ENCODE data around the gene STAG1.
"Not testable (repeated sequence)": the region's sequence is repeated elsewhere in the genome, so short reads cannot be mapped to it uniquely, and the experiment has no call there.

STAG1 gene

DNA sequence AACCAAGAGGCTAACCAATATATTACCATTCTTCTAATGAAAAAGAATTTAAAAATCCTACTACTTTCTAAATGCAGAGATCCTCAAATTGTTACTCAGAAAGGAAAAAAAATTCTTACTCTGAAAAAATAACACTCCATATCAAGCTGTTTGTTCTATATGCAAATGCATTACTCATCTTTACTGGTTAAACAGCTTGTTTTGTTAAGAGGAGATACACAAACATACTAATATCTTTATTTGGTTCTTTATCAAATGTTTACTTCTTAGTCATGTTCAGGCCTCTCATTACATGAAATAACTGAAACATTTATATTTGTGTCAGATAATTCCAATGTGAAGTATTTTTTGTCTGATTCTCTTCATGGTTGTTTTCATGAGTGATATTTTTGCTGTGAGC is 355.3 kb downstream of the STAG1 start:
- no peak for DNase-seq (ENCODE audit: low spot score)

DNA sequence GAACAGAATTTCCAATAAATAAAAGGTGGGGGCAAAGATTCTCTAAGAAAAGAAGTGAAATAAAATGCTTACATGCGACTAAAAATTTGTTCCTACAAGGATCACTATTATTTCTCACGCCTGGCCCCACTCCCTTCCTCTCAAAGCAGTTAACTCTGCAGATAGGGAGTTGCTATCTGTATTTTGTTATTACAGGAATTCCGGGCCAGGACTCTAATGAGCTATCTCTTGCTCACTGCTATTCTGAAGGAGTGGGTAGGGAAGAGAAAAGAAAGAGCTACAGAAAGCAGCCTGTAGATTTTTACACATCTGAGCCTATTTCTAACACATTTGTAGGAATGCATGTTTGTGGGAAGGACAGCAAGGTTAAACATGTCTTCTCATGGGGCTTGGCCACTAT is 361.6 kb downstream of the STAG1 start:
- no peak for DNase-seq (ENCODE audit: low spot score)

DNA sequence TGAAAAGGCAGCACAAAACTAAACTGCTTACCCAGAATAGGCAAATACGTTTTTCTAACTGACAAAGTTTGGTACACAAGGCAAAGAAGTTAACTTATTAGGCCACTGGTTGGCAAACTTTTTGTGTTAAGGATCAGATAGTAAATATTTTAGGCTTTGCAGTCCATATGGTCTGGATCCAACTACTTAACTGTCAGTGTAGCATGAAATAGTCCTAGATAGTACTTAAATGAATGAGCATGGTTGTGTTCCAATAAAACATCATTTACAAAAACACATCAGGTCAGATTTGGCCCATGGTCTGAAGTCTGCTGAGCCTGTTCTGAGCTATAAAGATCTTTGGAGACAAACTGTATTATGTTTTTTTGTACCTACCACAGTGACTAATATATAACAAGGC is 365.1 kb downstream of the STAG1 start:
- no peak for DNase-seq (ENCODE audit: low spot score)

DNA sequence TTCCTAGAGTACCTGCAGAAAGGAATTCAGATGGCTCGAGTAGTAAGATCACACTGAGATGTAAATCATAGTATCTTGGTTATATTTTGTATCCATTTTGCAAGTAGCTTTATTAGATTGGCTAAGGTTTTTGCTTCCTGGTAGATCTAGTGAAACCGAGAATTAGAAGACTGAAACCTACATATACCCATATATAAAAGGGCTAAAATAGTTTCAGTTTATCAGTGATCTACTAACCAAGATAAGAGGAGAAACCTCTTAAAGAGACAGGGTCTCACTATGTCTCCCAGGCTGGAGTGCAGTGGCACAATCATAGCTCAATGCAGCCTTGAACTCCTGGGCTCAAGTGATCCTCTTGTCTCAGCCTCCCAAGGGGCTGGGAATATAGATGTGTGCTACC is 366.7 kb downstream of the STAG1 start:
- no peak for DNase-seq (ENCODE audit: low spot score)

DNA sequence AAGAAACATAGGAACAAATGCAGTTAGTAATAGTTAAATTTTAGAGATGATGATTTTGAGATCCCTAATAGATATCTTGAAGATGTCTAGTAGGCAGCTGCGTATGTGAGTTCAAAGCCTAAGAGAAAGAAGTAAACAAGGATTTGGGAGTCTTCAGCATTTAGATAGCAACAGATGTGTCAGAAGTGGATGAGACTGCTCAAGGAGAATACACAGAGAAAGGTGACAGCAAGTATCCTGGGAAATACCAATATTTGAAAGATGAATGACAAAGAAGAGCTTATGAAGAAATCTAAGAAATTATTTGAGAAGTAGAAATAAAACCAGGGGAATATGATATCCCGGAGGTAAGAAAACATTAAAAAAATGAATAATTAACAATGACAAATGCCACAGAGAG is 371.1 kb downstream of the STAG1 start:
- no peak for DNase-seq (ENCODE audit: low spot score)

DNA sequence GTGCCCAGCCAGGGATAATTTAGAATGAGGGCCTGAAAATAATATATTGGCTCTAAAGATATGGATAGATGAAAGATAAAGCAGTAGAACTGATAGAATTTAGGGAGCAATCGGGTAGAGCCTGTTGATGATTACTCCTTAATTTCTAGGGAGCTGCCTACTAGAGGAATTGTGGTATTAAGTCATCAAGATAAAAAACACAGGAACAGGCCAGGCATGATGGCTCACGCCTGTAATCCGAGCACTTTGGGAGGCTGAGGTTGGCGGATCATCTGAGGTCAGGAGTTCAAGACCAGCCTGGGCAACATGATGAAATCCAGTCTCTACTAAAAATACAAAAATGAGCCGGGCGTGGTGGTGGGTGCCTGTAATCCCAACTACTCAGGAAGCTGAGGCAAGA is 371.6 kb downstream of the STAG1 start:
- no peak for DNase-seq (ENCODE audit: low spot score)

DNA sequence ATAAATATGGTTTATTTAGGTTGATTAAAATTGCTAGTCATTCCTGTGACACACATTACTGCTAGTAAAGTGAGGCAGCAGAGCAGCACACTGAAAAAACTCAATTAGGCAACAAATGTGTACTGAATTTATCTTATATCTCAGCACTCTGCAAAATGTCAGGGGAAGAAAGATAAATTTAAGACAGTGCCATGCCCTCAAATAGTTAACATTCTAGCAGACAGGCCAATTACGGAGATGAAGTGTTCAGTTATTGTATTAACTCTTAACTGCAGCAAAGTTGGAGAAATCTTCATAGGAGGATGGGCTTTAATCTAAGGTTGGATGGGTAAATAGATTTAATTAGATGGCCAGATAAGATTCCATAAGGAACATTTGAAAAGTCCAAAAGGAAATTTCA is 374.2 kb downstream of the STAG1 start:
- DNase-seq (ENCODE audit: low spot score), result no peak

DNA sequence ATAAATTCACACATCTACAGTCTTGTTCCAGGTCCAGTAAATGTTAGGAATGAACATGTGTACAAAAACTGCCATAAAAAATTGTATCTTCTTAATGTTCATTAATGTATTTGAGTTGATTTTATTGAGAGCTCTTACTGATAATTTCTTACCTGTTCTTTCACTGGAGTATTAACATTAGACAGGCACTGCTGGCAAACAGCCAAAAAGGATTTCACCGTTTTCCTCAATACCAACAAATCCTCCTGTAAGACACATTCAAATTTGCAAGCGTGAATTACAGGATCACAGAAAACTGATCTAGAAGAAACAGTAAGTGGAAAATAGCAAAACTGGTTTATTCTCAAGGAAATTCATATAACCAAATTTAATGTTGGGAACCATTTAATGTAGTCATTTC is 374.7 kb downstream of the STAG1 start:
- DNase-seq (ENCODE audit: low spot score), result no peak

DNA sequence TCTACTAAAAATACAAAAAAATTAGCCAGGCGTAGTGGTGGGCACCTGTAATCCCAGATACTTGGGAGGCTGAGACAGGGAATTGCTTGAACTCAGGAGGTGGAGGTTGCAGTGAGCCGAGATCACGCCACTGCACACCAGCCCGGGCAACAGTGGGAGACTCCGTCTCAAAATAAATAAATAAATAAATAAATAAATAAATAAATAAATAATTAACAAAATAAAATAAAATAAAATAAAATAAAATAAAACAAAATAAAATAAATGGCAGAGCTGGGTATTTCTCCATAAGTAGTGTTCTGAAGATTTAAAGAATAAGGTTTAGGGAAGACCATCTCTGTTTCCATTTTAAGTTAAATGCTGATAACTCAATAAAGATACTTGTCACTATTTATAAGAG is 376.4 kb downstream of the STAG1 start:
- DNase-seq (ENCODE audit: low spot score), result not testable (repeated sequence)

DNA sequence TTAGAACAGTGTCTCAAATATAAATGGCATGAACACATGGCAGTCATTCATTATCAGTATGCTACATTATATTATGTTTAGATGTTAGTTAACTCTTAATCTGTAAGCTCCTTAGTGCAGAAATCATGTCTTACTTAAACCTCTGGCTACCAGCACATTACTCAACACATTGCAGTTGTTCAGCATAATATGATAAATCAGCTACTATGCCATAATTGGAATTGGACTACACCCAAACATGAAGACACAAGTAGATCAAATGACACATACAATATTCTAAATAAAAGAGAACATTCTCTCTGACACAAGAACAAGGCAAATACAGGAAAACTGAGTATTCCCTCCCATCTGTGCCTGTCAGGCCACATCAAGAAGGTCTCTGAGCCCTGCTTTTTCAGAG is 385.9 kb downstream of the STAG1 start:
- no peak for DNase-seq (ENCODE audit: low spot score)

DNA sequence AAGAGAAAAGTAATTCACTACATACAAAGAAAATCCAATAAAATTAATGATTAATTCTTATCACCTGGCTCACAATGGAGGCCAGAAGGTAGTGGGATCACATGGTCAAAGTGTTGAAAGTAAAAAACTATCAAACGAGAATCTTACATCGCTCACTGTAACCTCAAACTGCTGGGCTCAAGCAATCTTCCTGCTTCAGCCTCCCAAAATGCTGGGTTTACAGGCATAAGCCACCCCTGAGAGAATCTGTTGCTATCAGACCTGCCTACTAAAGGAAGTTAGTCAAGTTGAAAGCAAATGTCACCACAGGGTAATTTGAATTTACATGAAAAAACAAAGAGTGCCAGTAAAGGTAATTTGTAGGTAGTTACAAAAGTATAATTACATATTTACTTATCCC is 398.7 kb downstream of the STAG1 start:
- no peak for DNase-seq (ENCODE audit: low spot score)

DNA sequence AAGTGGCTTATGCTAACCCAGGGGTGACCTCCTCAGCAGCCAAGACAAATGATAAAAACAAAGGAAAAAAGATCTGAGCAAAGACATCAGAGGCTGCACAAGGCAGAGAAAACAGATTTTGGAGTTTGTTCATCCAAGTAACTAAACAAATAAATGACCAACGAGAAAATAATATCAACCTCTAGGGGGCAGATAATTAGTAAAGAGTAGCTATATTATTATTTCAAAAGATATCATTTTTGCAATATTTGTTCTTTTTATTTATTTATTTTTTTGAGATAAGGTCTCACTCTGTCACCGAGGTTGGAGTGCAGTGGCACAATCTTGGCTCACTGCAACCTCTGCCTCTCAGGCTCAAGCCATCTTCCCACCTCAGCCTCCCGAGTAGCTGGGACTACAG is 400.3 kb downstream of the STAG1 start:
- no peak for DNase-seq (ENCODE audit: low spot score)

DNA sequence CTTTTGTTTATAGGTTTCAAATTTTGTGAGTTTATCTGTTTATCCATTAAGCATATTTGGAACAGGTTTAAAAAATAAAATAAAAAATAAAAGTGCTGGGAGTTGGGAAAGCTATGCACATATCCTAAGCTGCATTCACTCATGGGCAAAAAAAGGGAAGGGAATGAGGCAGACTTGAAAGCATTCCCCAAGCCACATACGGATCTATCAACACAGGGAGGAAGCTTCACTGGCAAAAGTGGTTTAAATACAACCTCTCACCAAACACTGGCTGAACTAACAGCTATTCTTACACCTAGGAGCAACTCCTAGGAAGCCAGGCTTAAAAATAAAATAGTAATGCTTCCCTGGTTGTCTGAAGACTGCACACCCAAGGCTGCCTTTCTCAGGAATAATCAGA is 400.8 kb downstream of the STAG1 start:
- DNase-seq (ENCODE audit: low spot score), result no peak

DNA sequence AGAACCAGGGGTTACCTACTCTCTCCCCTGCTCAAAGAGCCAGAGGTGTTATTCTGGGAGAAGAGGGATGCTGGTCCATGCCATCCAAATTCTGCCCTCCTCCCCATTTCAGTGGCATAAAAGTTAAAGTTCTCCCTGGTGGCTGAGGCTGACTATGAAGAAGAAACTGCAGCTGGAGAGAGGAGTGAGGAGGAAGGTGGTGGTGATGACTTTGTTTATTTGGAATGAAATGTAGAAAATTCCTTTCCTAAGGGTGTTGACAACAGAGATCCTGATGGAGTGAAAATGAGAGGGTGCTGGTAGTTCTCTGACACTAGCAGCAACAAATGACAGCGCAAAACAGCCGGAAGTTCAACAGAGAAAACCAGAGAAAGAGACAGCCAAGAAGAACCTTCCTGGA is 401.6 kb downstream of the STAG1 start:
- DNase-seq (ENCODE audit: low spot score), result no peak

DNA sequence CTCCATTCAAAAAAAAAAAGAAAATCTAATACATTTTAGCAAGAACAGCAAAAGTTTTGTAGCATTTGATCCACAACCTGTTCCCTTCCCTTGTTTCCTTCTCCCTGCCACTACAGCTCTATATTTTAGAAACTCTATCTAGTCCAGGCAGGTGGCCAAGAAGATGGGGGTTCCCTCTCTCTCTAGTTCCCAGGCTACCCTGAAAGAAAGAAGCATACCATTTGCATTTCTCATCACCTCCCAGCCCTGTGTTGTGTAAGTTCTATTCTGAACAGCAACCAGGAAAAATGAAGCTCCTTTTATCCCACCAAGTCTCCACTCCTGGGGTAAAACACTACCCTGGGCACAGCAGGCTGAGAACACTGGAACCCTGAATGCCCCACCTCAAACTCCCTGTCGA is 402.0 kb downstream of the STAG1 start:
- no peak for DNase-seq (ENCODE audit: low spot score)

DNA sequence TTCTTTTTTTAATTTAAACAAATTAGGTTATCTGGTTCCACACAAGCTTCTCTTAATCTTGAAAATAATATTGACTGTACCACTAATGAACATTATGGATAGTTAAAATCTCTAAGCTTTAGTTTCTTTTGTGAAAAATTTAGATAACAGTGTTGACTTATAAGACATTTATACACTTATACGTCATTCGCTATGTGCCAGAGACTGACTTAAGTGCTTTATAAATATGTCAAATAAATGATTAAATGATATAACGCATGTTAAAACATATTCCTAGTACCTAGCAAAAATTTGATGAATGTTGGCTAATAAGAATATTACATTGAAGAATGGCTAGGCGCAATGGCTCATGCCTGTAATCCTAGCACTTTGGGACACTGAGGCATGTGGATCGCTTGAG is 405.7 kb downstream of the STAG1 start:
- DNase-seq (ENCODE audit: low spot score), result no peak

DNA sequence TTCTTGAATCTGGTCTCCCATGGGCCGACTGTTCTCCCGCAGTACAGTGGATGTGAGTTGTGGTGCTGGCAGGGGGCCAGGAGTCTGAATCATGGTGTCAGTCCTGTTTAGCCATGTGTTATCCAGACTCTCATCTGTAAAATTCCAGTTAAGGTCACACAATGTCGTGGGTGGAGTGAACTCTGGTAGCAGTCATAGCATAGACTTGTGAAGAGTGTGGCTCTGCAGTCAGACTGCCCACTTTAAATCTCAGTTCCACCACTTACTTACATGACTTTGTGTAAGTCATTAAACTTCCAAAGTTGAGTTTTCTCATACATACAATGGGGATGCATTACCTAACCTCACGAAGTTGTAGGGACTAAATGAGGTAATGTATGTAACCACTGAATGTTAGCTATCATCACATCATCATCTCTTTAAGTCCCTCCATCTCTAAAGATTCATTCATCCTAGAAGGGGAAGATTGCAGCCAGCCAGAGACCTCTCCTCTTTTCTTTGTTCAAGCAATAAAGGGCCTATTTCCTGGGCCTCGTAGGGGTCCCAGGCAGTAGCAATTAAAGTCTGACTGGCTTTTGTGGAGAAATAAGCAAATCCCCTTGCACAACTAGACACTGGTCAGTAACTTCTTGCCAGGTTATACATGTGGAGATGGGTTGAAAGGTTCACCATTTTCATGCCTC is 408.2 kb downstream of the STAG1 start:
- peak; percentile 67 for DNase-seq (ENCODE audit: low spot score)

DNA sequence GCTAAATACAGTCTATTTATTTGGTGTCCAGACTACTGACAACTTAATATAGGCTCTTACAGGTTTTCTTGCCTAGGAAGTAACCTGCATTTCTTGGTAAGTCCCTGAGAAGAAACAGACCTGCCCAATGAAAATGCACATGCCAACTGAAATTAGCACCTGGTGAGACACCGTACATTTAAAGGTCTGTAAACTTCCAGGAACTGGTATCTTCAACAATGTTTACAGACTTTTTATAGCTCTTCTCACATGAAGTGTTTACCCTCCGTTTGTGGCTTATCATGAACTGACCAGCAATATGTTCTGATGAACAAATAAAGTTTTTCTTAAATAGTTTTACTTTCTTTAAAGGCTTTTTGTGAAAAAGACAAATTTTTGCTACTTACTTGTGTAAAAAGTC is 408.7 kb downstream of the STAG1 start:
- peak; percentile 43 for DNase-seq (ENCODE audit: low spot score)

DNA sequence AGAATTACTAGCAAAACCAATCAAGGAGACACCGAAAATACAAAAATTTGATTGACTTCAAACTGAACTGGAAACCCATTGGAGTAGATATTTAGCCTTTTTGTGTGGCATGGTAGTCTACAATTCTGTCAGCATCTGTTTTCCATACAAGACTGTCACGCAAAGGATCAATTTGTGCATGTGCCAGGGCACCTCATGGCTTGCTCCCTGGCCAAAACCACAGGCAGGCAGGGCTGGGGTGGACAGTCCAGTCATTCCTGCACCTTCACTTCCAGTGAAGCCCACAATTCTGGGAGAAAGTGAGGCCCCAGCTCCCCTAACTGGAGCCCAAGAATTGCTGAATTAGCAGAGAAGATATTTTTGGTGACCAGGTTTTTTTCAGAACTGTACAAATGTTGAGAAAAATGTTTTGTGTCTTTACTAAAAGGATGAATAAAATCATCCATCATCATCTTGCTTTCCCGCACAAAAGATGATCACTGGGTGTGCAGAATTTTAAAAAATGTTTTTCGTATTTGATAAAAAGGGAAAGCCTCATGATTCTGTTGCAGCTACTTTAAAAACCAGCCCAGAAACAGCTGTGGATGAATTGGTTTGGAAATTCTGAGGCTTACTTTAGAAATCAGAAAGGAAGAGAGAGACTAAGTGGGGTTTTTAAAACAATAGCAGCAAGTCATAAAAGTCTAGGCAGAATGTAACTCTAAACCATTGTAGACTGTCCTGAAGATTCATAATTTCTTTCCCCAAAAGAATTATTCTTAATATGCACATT is 415.7 kb downstream of the STAG1 start:
- DNase-seq (ENCODE audit: low spot score), result no peak

DNA sequence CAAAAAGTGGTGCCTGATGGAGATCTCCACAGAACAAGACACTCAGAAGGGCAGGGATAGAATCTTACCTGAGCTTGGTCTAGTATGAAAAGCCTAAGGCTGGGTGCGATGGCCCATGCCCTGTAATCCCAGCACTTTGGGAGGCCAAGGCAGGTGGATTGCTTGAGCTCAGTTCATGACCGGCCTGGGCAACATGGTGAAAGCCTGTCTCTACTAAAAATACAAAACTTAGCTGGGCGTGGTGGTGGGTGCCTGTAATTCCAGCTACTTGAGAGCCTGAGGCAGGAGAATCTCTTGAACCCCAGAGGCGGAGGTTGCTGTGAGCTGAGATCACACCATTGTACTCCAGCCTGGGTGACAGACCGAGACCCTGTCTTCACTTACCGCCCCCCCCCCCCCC is 417.5 kb downstream of the STAG1 start:
- not testable (repeated sequence) for DNase-seq (ENCODE audit: low spot score)

DNA sequence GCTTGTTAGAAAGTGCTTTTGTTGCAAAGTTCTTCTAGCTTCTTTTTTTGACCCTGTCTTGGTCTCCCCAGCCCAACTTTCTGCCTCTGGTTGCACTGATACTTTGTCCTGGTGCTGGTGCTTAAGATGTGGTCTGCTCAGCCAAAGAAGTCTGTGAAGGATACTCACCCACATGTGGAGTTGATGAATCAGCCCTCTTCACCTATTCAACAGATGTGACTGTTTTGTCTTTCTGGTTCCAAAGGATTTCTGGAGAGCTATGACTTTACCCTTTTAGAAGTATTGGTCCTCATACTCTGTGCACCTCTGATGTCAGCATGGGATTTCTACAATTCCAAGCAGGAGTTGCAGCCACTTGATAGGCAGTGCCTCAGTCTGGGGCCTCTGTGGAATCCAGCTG is 418.0 kb downstream of the STAG1 start:
- no peak for DNase-seq (ENCODE audit: low spot score)

DNA sequence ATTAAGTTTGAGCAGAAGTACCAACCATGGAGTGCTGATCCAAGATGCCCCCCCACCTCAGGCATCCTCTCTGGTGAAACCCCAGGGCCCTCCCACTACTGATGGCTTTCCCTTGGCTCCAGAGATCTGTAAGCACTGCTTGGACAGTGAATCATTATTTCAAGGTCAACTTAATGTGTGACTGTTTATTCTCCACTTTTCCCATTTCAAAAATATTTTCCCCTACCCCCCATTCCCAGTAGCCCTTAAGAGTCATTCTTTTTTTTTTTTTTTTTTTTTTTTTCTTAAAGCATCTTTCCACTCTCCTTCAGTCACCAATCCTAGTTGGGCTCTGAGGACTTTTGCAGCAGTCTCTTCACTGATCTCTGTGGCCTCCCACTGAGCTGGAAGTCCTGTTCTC is 419.4 kb downstream of the STAG1 start:
- no peak for DNase-seq (ENCODE audit: low spot score)

DNA sequence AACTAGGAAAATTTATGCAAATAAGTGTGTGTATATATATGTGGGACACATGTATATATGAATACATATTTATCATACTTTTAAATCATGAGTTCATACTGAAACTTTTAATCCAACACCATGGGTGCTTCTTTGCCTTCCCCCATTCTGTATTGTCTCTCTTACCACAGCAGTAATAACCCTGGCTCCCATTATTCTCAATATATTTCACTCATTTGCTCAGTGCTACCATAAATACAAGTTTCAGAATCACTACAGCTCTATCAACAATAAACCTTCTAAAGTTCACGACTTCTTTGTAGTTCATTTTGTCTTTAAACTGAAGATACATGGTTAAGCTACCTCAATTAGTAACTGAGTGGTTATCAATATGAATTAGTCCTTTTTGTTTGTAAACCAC is 419.9 kb downstream of the STAG1 start:
- no peak for DNase-seq (ENCODE audit: low spot score)

DNA sequence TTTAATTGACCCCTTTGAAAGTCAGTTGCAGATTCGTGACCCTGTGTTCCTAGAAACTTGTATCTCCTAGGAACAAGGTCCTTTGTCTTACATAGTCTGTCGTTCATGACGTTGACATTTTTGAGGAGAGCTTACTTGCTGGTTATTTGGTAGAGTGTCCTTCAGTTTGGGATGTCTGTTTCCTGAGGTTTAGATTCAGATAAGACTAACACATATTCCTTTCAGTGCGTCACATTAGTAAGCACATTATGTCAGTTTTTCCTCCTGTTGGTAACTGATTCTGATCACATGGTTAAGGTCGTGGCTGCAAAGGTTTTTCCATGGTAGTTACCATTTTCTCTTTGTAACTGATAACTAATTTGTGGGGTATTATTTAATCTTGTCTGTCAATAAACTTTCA is 421.3 kb downstream of the STAG1 start:
- no peak for DNase-seq (ENCODE audit: low spot score)
